Panc1 (cell line): ENCODE measurements around the gene OPA1. TPM values are rescaled to one million over a fixed set of nuclear protein-coding genes. Genes with fewer than 3 reads are reported as not detected.

Source experiments
- ATAC-seq: fragments of 200-7000 bp; cut with Tn5 transposase; 2 replicates; pipeline ENCODE4 v1.9.1; 2020; ENCODE audit warnings: mild to moderate bottlenecking, moderate library complexity
- BruUV-seq: library from RNA; stranded (reverse); fragments of 400-500 nt; replicated peaks from 2 replicates; lab custom pipeline; 2021; lab: Mats Ljungman, UMichigan
- CTCF ChIA-PET: fragments of 300-600 bp; sonication (Branson Sonifier 250); formaldehyde crosslinking; loops from one replicate; lab custom pipeline; 2022; ENCODE audit warnings: antibody characterized with exemption; lab: Charles Lee
- POLR2A ChIA-PET: fragments of 300-600 bp; sonication (Branson Sonifier 250); formaldehyde crosslinking; loops from one replicate; lab custom pipeline; 2022; ENCODE audit warnings: antibody characterized with exemption; lab: Charles Lee
- DNase-seq: peaks from one replicate; pipeline ENCODE4 v3.0.0-alpha.2; 2010; ENCODE audit warnings: low read depth, low spot score
- H3K27ac ChIP-seq: 2 replicates; pipeline ENCODE4 v1.5.1; 2011; ENCODE audit warnings: mild to moderate bottlenecking, low read length, inconsistent platforms
- H3K27me3 ChIP-seq: fragments of 200-500 bp; sonication (Bioruptor generic); 2 replicates; pipeline ENCODE4 v1.6.0; 2014; ENCODE audit warnings: low read length, inconsistent platforms; ENCODE audit not compliant: control insufficient read depth, insufficient read depth
- H3K36me3 ChIP-seq: fragments of 200-500 bp; sonication (Bioruptor generic); 2 replicates; pipeline ENCODE4 v1.5.1; 2014; ENCODE audit warnings: inconsistent platforms, mild to moderate bottlenecking, low read length, moderate library complexity; ENCODE audit not compliant: control insufficient read depth, insufficient read depth
- H3K4me1 ChIP-seq: 2 replicates; pipeline ENCODE4 v1.5.1; 2011; ENCODE audit warnings: inconsistent platforms, mild to moderate bottlenecking, low read length, moderate library complexity; ENCODE audit not compliant: control insufficient read depth, insufficient read depth
- H3K4me3 ChIP-seq, 2 experiments: 2 replicates each; pipeline ENCODE4 v1.5.1; 2011 to 2012; ENCODE audit warnings: low read depth in 2 of 2, low read length in 2 of 2, mild to moderate bottlenecking in 2 of 2, inconsistent platforms in 1 of 2, moderate library complexity in 1 of 2
- H3K9me3 ChIP-seq: fragments of 200-500 bp; sonication (Bioruptor generic); 2 replicates; pipeline ENCODE4 v1.5.1; 2014; ENCODE audit warnings: low read depth, mild to moderate bottlenecking, inconsistent platforms, low read length, moderate library complexity; ENCODE audit not compliant: control insufficient read depth, insufficient read depth
- CTCF ChIP-seq: fragments of 450-650 bp; IDR thresholded peaks from 2 replicates; pipeline ENCODE4 v1.5.1; 2017; ENCODE audit warnings: mild to moderate bottlenecking
- POLR2AphosphoS5 ChIP-seq: IDR thresholded peaks from 2 replicates; pipeline ENCODE4 v1.6.1; 2012; ENCODE audit warnings: mild to moderate bottlenecking, low read depth, low read length, moderate library complexity
- SIN3A ChIP-seq: IDR thresholded peaks from 2 replicates; pipeline ENCODE4 v1.6.1; 2012; ENCODE audit warnings: low read depth, mild to moderate bottlenecking, low read length, moderate library complexity, borderline replicate concordance; ENCODE audit not compliant: insufficient read depth
- TCF7L2 ChIP-seq: IDR thresholded peaks from 2 replicates; pipeline ENCODE4 v1.6.1; 2011; ENCODE audit warnings: mild to moderate bottlenecking, low read depth, low read length, inconsistent platforms
- in situ Hi-C: cut with HindIII; loops from 2 replicates; pipeline ENCODE4 v1.10.0; 2016; ENCODE audit warnings: low sequenced_read_pairs, low pct_unique_long_range_greater_than_20kb
- intact Hi-C: fragments of 100-400 bp; cut with micrococcal nuclease; formaldehyde crosslinking; loops from one replicate; pipeline ENCODE4 v1.10.0; 2022; ENCODE audit not compliant: unreplicated experiment
- total RNA-seq: library from RNA; stranded (reverse); gene quantifications from one replicate; pipeline ENCODE4 v1.2.1, GENCODE V29; 2021; ENCODE audit not compliant: unreplicated experiment
- TF ChIP-seq, protein P1 (sequence below), 2 experiments: IDR thresholded peaks; 2 replicates each; pipeline ENCODE4 v1.6.1; 2011 to 2012; ENCODE audit warnings: low read depth in 2 of 2, control low read depth in 1 of 2, low read length in 1 of 2, mild to moderate bottlenecking in 1 of 2, moderate library complexity in 1 of 2; ENCODE audit not compliant: insufficient read depth in 1 of 2

Gene OPA1
- total RNA-seq, 1 experiment from 2014 or later, result 109 TPM

DNA sequence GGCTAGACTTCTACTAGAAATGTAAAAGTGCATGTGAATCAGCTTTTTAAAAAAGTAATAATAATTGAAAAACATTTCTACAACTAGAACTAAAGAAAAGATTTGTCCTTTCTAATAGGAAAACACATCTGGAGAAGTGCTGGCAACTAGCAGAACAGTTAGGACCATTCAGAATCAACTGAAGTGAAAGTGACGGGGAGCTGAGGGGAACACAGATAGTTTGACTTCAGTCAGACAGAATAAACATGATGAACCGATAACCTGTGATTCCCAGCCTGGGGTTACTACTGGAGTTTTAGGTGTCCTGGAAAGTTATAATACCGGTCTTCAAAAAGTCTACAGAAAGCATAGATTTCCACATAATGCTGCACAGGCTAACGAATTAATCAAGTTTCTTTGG is 28.1 kb downstream of the OPA1 start:
- H3K9me3 ChIP-seq, result no peaks in the 10 kb centered on the region
- BruUV-seq, result no TSS peak
- H3K27me3 ChIP-seq, result no peaks in the 10 kb centered on the region
- peaks cover 18% of the 10 kb centered on the region for H3K36me3 ChIP-seq
- H3K4me3 ChIP-seq, result no peak overlapping the region
- no peak for DNase-seq
- TF ChIP-seq TCF7L2, result no peak
- no peak for TF ChIP-seq SIN3A
- TF ChIP-seq, protein P1, sequence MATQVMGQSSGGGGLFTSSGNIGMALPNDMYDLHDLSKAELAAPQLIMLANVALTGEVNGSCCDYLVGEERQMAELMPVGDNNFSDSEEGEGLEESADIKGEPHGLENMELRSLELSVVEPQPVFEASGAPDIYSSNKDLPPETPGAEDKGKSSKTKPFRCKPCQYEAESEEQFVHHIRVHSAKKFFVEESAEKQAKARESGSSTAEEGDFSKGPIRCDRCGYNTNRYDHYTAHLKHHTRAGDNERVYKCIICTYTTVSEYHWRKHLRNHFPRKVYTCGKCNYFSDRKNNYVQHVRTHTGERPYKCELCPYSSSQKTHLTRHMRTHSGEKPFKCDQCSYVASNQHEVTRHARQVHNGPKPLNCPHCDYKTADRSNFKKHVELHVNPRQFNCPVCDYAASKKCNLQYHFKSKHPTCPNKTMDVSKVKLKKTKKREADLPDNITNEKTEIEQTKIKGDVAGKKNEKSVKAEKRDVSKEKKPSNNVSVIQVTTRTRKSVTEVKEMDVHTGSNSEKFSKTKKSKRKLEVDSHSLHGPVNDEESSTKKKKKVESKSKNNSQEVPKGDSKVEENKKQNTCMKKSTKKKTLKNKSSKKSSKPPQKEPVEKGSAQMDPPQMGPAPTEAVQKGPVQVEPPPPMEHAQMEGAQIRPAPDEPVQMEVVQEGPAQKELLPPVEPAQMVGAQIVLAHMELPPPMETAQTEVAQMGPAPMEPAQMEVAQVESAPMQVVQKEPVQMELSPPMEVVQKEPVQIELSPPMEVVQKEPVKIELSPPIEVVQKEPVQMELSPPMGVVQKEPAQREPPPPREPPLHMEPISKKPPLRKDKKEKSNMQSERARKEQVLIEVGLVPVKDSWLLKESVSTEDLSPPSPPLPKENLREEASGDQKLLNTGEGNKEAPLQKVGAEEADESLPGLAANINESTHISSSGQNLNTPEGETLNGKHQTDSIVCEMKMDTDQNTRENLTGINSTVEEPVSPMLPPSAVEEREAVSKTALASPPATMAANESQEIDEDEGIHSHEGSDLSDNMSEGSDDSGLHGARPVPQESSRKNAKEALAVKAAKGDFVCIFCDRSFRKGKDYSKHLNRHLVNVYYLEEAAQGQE (IDR thresholded peaks at IDR 0.05; ENCODE audit: insufficient read depth in 1 of 2, low read depth in 2 of 2, low read length in 1 of 2), result no peak
- no peak for TF ChIP-seq POLR2AphosphoS5
- no peak for TF ChIP-seq CTCF
- intact Hi-C loops (no loop called here), in situ Hi-C loops (no loop called here)
- ATAC-seq, result no peak
- H3K4me1 ChIP-seq, result no peaks in the 10 kb centered on the region
- ChIA-PET CTCF (no interaction called here), POLR2A (no interaction called here)
- no peak overlapping the region for H3K27ac ChIP-seq

DNA sequence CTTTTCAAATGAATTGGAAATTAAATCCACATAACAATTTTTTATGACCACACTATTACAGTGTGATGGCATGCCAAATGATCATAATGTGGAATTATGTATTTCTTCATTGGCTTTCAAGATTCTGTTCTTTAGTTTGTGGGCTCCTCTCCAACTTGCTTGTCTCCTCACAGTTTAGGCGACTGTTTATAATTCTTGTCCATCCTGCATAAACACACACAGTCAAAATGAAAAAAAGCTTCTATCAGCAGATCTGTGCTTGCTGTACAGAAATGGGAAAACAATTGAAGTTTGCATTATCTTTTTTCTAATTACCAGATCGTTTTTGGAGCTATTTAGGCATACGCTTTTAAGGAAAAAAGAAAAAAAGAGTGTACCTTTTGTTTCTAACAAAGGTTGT is 37.0 kb downstream of the OPA1 start:
- TF ChIP-seq CTCF (no peak), SIN3A (no peak), POLR2AphosphoS5 (no peak), TCF7L2 (no peak)
- TF ChIP-seq, protein P1 (IDR thresholded peaks at IDR 0.05; ENCODE audit: insufficient read depth in 1 of 2, low read depth in 2 of 2, low read length in 1 of 2), result no peak
- no TSS peak for BruUV-seq
- H3K36me3 ChIP-seq, result peaks cover 16% of the 10 kb centered on the region
- ChIA-PET POLR2A (no interaction called here), CTCF (no interaction called here)
- no peak overlapping the region for H3K27ac ChIP-seq
- no peaks in the 10 kb centered on the region for H3K4me1 ChIP-seq
- in situ Hi-C loops, result no loop called here
- intact Hi-C loops, result no loop called here
- DNase-seq (no peak), ATAC-seq (no peak)
- no peaks in the 10 kb centered on the region for H3K27me3 ChIP-seq
- no peaks in the 10 kb centered on the region for H3K9me3 ChIP-seq
- H3K4me3 ChIP-seq, result no peak overlapping the region
